Osteoblast (primary cell): Measurements from ENCODE around the gene KLHL33. TPM values are rescaled to one million over a fixed set of nuclear protein-coding genes. Genes with fewer than 3 reads are reported as not detected.

Experiments used
- DNase-seq: peaks from one replicate; pipeline ENCODE4 v3.0.0; 2011; ENCODE audit warnings: low spot score, mixed read lengths; ENCODE audit not compliant: insufficient read length; ENCODE audit errors: missing footprints
- H2AFZ ChIP-seq: 2 replicates; pipeline ENCODE4 v1.6.0; 2011; ENCODE audit warnings: mild to moderate bottlenecking, low read length
- H3K27ac ChIP-seq: 2 replicates; pipeline ENCODE4 v1.5.1; 2011; ENCODE audit warnings: mild to moderate bottlenecking, low read depth, low read length, moderate library complexity
- H3K27me3 ChIP-seq: 2 replicates; pipeline ENCODE4 v1.6.0; 2012; ENCODE audit warnings: mild to moderate bottlenecking, control low read depth, inconsistent platforms, low read length, moderate library complexity; ENCODE audit not compliant: insufficient read depth
- H3K36me3 ChIP-seq: 2 replicates; pipeline ENCODE4 v1.5.1; 2011; ENCODE audit warnings: mild to moderate bottlenecking, low read length, control low read depth, moderate library complexity; ENCODE audit not compliant: insufficient read depth
- H3K4me1 ChIP-seq: 2 replicates; pipeline ENCODE4 v1.5.1; 2011; ENCODE audit warnings: mild to moderate bottlenecking, low read length, control low read depth, moderate library complexity; ENCODE audit not compliant: insufficient read depth
- H3K4me2 ChIP-seq: 2 replicates; pipeline ENCODE4 v1.6.0; 2011; ENCODE audit warnings: mild to moderate bottlenecking, low read length; ENCODE audit not compliant: insufficient read depth
- H3K4me3 ChIP-seq: fragments of 200-600 bp; sonication (generic); 3 replicates; pipeline ENCODE4 v1.5.1; 2012; ENCODE audit warnings: mild to moderate bottlenecking, low read length, inconsistent platforms; ENCODE audit not compliant: insufficient read depth
- H3K79me2 ChIP-seq: 2 replicates; pipeline ENCODE4 v1.6.0; 2012; ENCODE audit warnings: mild to moderate bottlenecking, low read length, control low read depth, inconsistent platforms; ENCODE audit not compliant: insufficient read depth
- H3K9me3 ChIP-seq: 2 replicates; pipeline ENCODE4 v1.5.1; 2011; ENCODE audit warnings: low read depth, low read length, control low read depth
- H4K20me1 ChIP-seq: 2 replicates; pipeline ENCODE4 v1.6.0; 2012; ENCODE audit warnings: mild to moderate bottlenecking, low read length, control low read depth; ENCODE audit not compliant: insufficient read depth
- CTCF ChIP-seq: IDR thresholded peaks from 2 replicates; pipeline ENCODE4 v1.5.1; 2011; ENCODE audit warnings: mild to moderate bottlenecking, low read depth, low read length, moderate library complexity; ENCODE audit errors: extremely low read depth
- total RNA-seq: library from RNA; depleted of rRNA; stranded (reverse); fragments of >200 nt; gene quantifications from 2 replicates; pipeline ENCODE4 v1.2.3, GENCODE V29; 2012

Gene KLHL33
- total RNA-seq, 1 donor: 0.36 TPM

DNA sequence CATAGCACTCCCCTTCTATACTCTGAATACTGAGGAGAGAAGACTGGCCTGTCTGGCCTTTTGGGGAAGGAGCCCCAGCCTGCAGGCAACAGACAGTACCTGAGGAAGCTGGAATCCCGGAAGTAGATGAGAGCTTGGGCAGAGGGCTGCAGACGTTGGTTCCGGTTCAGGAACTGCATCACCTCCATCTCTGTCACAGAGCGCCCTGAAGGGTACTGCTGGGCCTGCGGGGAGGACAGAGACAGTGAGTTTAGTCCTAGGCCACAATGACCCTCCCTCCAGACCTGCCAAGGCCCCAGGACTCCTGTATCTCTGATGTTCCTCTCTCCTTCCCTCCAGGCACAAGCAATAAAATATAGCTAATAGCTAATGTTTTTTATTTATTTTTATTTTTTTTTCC lies 51.1 kb downstream of the KLHL33 start:
- Histone ChIP-seq H3K4me2 (no peak overlapping the region), H3K36me3 (peaks cover 87% of the 10 kb centered on the region), H3K9me3 (no peaks in the 10 kb centered on the region), H3K4me3 (no peak overlapping the region), H3K4me1 (no peaks in the 10 kb centered on the region), H3K27ac (no peak overlapping the region), H3K79me2 (no peaks in the 10 kb centered on the region), H3K27me3 (no peaks in the 10 kb centered on the region), H4K20me1 (no peaks in the 10 kb centered on the region), H2AFZ (no peak overlapping the region)
- no peak for DNase-seq
- TF ChIP-seq CTCF: no peak

DNA sequence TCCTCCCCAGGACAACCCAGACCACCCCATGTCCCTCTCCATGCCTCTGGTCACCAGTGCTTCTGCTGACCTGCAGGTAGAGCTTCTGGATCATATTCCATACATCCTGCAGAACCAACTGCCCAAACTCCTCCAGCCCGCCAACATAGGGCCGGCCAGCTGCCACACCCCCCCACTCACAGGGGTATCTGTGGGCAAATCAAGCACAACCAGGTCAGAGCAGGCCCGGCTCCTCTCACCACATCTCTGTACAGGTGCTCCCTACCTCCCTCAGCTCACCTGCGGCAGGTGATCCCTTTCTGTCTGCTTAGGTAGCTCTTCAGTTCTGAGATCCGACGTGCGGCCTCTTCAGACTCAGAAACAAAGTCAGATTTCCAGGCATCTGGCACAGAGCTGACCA lies 51.6 kb downstream of the KLHL33 start:
- Histone ChIP-seq H2AFZ (no peak overlapping the region), H3K27me3 (no peaks in the 10 kb centered on the region), H3K9me3 (no peaks in the 10 kb centered on the region), H3K4me2 (no peak overlapping the region), H4K20me1 (no peaks in the 10 kb centered on the region), H3K36me3 (peaks cover 87% of the 10 kb centered on the region), H3K4me3 (no peak overlapping the region), H3K4me1 (no peaks in the 10 kb centered on the region), H3K27ac (no peak overlapping the region), H3K79me2 (no peaks in the 10 kb centered on the region)
- no peak for DNase-seq
- TF ChIP-seq CTCF: no peak

DNA sequence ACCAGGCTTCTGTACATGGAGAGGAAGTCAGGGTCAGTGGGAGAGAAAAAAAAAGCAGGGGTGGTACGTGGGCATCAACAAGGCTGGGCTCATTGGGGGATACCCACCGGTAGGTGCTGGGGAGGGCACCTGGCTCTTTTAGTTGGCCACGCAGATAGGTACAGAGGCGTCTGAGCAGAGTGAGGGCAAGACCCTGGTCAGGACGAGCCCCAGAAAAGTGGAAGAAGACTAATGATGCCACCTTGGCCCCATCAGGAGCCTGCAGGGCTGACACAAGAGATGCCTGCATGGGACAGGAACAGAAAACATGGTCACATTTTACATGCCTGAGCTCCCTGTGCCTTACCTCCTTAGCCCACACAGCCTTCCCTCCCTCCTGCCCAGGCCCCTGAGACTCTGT lies 52.3 kb downstream of the KLHL33 start:
- Histone ChIP-seq H3K79me2 (no peaks in the 10 kb centered on the region), H4K20me1 (no peaks in the 10 kb centered on the region), H3K9me3 (no peaks in the 10 kb centered on the region), H3K4me1 (no peaks in the 10 kb centered on the region), H2AFZ (no peak overlapping the region), H3K36me3 (peaks cover 87% of the 10 kb centered on the region), H3K4me2 (no peak overlapping the region), H3K27me3 (no peaks in the 10 kb centered on the region), H3K4me3 (no peak overlapping the region), H3K27ac (no peak overlapping the region)
- DNase-seq: no peak
- TF ChIP-seq CTCF: no peak

DNA sequence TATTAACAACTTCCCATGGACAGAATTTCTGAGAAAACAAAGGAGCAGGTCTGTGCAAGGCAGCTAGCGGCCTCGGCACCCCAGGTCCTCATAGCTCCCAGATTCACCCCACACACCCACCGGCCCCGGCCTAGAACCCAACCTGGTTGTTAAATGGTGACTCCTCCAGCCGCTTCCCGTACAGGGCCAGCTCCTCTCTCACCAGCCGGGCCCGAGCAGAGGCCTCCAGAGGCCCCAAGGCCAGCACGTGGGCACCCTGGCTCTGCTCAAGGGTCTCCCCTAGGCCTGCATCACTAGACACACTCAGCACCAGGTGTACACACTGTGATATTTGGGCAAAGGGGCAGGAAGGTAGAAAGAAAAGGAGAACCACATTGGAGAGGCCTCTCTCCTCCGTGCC lies 52.9 kb downstream of the KLHL33 start:
- H3K4me2 ChIP-seq: no peak overlapping the region
- no peaks in the 10 kb centered on the region for H3K4me1 ChIP-seq
- TF ChIP-seq CTCF: no peak
- no peaks in the 10 kb centered on the region for H3K27me3 ChIP-seq
- DNase-seq: no peak
- no peaks in the 10 kb centered on the region for H4K20me1 ChIP-seq
- H3K4me3 ChIP-seq: no peak overlapping the region
- no peak overlapping the region for H2AFZ ChIP-seq
- H3K27ac ChIP-seq: no peak overlapping the region
- H3K79me2 ChIP-seq: no peaks in the 10 kb centered on the region
- H3K36me3 ChIP-seq: peaks cover 87% of the 10 kb centered on the region
- no peaks in the 10 kb centered on the region for H3K9me3 ChIP-seq
